ENCODE data around the gene GAGE1.
"Not testable (repeated sequence)": the region's sequence is repeated elsewhere in the genome, so short reads cannot be mapped to it uniquely, and the experiment has no call there.

The GAGE1 gene, protein sequence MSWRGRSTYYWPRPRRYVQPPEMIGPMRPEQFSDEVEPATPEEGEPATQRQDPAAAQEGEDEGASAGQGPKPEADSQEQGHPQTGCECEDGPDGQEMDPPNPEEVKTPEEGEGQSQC

DNA sequence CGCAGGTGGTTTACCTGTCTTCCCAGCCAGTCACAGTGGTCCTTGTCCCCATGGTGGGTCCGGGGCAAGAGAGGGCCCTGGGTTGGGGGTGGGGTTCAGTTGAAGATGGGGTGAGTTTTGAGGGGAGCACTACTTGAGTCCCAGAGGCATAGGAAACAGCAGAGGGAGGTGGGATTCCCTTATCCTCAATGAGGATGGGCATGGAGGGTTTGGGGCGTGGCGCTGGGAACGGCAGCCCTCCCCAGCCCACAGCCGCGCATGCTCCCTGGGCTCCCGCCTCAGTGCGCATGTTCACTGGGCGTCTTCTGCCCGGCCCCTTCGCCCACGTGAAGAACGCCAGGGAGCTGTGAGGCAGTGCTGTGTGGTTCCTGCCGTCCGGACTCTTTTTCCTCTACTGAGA lies at the start of gene GAGE1:
Gene GAGE1, plus strand, starts transcription at position 301 of the 400 bp plus-strand sequence. CDS start 1,155 bp downstream, outside the sequence.
- not testable (repeated sequence) for DNase-seq (ENCODE audit: low read depth in 4 of 4, low spot score in 1 of 4)

DNA sequence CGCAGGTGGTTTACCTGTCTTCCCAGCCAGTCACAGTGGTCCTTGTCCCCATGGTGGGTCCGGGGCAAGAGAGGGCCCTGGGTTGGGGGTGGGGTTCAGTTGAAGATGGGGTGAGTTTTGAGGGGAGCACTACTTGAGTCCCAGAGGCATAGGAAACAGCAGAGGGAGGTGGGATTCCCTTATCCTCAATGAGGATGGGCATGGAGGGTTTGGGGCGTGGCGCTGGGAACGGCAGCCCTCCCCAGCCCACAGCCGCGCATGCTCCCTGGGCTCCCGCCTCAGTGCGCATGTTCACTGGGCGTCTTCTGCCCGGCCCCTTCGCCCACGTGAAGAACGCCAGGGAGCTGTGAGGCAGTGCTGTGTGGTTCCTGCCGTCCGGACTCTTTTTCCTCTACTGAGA lies 47.8 kb upstream of the GAGE1 start, which contains the start of gene GAGE12E:
Gene GAGE12E, plus strand, starts transcription at position 301 of the 400 bp plus-strand sequence. CDS start 1,155 bp downstream, outside the sequence.
- not testable (repeated sequence) for DNase-seq (ENCODE audit: low read depth in 4 of 4, low spot score in 1 of 4)

DNA sequence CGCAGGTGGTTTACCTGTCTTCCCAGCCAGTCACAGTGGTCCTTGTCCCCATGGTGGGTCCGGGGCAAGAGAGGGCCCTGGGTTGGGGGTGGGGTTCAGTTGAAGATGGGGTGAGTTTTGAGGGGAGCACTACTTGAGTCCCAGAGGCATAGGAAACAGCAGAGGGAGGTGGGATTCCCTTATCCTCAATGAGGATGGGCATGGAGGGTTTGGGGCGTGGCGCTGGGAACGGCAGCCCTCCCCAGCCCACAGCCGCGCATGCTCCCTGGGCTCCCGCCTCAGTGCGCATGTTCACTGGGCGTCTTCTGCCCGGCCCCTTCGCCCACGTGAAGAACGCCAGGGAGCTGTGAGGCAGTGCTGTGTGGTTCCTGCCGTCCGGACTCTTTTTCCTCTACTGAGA lies 38.3 kb upstream of the GAGE1 start, which contains the start of gene GAGE12F:
Gene GAGE12F, plus strand, starts transcription at position 301 of the 400 bp plus-strand sequence. CDS start 1,155 bp downstream, outside the sequence.
- not testable (repeated sequence) for DNase-seq (ENCODE audit: low read depth in 4 of 4, low spot score in 1 of 4)

DNA sequence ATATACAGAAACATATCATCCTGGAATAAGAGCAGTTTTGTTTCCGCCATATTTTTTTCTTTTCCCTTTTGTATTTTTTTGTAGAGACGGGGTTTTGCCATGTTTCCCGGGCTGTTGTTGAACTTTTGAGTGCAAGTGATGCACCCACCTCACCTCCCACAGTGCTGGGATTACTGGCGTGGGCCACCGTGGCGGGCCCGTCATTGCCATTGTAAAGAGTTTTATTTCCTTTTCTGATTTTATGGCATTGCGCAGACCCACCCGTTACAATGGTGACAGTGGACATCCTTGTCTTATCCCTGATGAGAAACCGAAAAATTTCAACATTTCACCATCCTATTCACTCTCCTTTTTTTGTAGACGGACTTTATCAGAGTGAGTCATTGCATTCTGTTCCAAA lies 30.1 kb upstream of the GAGE1 start:
- not testable (repeated sequence) for DNase-seq (ENCODE audit: low read depth in 4 of 4, low spot score in 1 of 4)

DNA sequence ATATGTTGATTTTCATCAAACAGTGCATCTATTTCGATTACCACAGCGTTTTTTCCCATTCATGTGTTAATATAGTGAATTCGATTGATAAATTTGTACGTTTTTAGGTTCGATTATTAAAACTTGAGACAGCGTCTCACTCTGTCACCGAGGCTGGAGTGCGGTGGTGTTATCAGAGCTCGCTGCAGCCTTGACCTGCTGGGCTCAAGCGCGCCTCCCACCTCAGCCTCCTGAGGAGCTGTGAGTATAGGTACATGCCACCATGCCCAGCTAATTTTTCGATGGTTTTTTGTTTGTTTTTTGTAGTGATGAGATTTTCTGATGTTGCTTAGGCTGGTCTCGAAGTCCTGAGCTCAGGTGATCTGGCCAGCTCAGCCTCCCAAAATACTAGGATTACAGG lies 29.7 kb upstream of the GAGE1 start:
- DNase-seq (ENCODE audit: low read depth in 4 of 4, low spot score in 1 of 4), result not testable (repeated sequence)

DNA sequence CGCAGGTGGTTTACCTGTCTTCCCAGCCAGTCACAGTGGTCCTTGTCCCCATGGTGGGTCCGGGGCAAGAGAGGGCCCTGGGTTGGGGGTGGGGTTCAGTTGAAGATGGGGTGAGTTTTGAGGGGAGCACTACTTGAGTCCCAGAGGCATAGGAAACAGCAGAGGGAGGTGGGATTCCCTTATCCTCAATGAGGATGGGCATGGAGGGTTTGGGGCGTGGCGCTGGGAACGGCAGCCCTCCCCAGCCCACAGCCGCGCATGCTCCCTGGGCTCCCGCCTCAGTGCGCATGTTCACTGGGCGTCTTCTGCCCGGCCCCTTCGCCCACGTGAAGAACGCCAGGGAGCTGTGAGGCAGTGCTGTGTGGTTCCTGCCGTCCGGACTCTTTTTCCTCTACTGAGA lies 28.7 kb upstream of the GAGE1 start, which contains the start of gene GAGE12G:
Gene GAGE12G, plus strand, starts transcription at position 301 of the 400 bp plus-strand sequence. CDS start 1,155 bp downstream, outside the sequence.
- DNase-seq (ENCODE audit: low read depth in 4 of 4, low spot score in 1 of 4), result not testable (repeated sequence)

DNA sequence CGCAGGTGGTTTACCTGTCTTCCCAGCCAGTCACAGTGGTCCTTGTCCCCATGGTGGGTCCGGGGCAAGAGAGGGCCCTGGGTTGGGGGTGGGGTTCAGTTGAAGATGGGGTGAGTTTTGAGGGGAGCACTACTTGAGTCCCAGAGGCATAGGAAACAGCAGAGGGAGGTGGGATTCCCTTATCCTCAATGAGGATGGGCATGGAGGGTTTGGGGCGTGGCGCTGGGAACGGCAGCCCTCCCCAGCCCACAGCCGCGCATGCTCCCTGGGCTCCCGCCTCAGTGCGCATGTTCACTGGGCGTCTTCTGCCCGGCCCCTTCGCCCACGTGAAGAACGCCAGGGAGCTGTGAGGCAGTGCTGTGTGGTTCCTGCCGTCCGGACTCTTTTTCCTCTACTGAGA lies 19.2 kb upstream of the GAGE1 start, which contains the start of gene GAGE12H:
Gene GAGE12H, plus strand, starts transcription at position 301 of the 400 bp plus-strand sequence. CDS start 1,155 bp downstream, outside the sequence.
- not testable (repeated sequence) for DNase-seq (ENCODE audit: low read depth in 4 of 4, low spot score in 1 of 4)

DNA sequence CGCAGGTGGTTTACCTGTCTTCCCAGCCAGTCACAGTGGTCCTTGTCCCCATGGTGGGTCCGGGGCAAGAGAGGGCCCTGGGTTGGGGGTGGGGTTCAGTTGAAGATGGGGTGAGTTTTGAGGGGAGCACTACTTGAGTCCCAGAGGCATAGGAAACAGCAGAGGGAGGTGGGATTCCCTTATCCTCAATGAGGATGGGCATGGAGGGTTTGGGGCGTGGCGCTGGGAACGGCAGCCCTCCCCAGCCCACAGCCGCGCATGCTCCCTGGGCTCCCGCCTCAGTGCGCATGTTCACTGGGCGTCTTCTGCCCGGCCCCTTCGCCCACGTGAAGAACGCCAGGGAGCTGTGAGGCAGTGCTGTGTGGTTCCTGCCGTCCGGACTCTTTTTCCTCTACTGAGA lies 9.6 kb upstream of the GAGE1 start, which contains the start of gene GAGE2A:
Gene GAGE2A, plus strand, starts transcription at position 301 of the 400 bp plus-strand sequence. CDS start 1,155 bp downstream, outside the sequence.
- not testable (repeated sequence) for DNase-seq (ENCODE audit: low read depth in 4 of 4, low spot score in 1 of 4)

DNA sequence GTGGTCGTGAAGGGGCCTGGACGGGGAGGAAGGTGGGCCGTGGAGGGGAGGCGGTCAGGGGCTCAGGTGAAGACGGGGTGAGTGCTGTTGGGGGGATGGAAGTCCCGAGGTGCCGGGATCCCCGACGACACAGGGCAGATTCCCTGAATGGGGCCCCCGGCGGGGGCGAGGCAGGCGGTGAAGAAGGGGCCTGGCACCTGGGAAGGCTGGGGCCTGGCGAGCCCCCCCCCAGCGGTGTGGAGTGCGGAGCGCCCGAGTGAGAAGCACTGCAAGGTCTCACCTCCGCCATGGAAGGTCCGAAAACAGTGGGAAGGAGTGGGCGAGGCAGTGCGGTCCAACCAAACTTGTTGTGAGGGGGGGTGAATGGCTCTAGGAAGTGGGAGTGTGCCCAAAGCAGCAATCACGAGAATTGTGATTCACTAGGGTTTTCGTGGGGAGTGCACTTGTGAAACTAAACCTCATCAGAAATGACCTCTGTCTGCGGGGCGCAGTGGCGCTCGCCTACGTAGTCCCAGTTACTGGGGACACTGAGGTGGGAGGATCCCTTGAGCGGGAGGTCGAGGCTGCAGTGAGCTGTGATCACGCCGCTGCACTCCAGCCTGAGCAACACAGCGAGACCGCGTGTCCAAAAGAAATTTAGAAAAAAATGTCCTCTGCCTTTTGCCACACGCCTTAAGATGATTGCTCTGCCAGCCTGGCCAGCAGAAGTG lies 8.9 kb upstream of the GAGE1 start:
- not testable (repeated sequence) for DNase-seq (ENCODE audit: low read depth in 4 of 4, low spot score in 1 of 4)

DNA sequence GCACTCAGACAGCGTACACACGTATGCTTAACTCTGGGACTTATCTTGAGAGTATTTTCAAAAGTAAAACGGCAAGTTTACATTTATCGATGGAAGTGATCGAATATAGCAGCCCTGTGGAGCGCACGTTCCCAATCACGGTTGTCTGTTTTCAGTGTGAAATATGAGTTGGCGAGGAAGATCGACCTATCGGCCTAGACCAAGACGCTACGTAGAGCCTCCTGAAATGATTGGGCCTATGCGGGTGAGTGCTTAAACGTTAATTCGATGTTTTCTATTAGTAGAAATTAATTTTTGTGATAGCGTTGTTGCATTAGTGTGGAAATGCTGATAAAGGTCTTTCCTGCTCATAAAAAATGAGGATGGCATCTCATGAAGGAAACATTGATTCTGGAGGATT lies 8.3 kb upstream of the GAGE1 start:
- DNase-seq (ENCODE audit: low read depth in 4 of 4, low spot score in 1 of 4), result not testable (repeated sequence)

DNA sequence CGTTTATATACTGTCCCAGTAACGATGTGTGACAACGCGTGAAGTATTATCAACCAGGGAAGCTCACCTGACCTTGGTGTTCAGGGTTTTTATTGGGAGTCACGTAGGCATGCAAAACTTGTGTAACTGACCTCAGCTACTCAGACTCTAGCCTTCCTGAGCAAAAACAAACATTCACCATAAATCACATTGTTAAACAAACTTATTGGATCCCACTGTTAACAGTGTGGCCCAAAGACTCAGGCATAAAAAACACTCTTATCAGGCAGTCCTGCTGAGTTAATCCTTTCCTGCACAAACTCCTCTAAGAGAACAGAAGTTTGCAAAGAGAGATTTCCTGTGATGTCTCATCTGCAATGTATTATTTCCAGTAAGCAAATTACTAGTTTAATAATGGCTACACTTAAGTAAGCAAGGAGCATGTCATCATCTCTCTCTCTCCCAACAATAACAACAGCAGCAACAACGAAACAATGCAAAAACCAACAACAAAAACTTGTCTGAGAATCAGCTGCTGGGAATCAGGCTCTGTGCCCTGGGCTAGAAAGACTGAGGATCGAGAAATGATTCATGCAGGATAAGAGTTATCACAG lies 12.0 kb downstream of the GAGE1 start:
- DNase-seq (ENCODE audit: low read depth in 4 of 4, low spot score in 1 of 4), result no peak

DNA sequence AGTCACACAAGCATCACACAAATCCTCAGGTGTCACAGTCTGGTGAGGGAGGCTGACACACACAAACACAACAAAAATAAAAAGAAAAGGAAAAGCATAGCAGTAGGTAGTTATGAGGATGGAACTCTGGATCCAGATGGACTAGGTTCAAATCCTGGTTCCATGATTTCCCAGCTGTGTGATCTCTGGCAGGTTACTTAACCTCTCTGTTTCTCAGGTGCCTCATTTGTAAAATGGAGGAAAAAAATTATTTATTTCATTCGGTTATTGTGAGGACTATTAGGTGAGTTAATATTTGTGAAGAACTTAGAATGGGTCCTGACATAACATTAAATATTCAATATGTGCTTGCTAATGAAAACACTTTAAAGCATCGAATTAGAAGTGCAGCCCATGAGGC lies 19.8 kb downstream of the GAGE1 start:
- no peak for DNase-seq (ENCODE audit: low read depth in 4 of 4, low spot score in 1 of 4)

DNA sequence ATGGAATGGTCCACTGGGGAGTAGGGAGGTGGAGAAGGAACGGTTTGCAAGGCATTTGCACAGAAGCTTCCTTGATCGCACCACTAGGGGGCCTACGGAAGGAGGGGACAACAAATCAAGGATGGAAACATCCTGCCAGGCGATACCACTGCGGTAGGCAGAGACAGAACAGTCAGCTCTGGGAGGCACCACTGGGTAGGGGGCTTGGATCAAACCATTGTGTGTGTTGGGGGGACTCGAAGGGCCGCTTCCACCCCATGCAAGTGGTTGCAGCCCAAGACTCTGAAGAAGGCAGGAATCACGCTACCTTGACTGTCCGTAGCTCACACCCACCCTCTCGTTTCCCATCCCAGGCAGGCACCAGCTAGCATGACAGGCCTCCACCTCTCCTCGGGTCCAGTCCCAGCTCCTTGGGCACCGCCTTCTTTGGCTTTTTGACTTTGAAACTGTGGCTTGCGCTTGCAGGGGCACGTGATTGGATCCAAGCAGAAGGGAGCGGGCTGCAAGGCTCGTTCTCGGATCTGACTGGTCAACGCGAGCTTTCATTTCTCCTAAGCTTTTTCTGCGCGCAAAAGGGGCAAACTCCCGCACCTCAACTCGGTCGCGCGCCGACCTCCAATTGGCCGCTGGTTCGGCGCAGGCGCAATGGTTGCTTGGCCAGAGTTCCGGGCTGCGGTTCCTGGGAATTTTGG lies 28.4 kb downstream of the GAGE1 start:
- peak in 2 of 4 experiments; percentile 2 to 7 for DNase-seq (ENCODE audit: low read depth in 4 of 4, low spot score in 1 of 4)

DNA sequence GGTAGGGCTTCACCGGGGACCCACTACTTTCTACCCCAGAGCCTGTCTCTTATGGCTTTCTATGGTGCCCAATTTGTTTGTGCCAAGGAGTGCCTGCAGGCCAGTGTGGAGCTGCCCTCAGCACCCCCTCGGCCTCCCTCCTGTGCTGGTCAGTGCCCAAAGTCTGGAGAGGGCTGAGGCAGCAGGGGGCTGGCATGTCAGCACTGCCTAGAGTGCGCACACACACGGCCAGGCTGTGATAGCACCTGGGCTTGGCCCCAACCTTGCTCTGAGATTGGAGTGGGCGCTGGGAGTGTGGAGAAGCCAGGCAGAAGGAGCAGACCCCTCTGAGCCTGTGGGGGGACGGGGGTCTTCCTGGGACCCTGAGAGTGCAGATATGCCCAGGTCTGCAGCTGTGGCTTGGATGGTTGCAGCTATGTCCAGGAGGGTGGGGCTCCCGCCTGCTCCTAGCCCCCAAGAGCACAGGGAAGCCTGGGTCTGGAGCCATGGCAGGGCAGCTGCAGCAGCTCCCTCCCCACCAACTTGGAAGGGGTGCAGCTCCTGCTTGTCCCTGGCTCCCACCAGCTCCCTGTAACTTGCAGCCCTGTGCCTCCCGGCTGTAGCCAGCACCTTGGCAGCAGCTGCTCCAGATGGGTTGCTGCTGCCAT lies 46.3 kb downstream of the GAGE1 start:
- DNase-seq (ENCODE audit: low read depth in 4 of 4, low spot score in 1 of 4), result no peak

DNA sequence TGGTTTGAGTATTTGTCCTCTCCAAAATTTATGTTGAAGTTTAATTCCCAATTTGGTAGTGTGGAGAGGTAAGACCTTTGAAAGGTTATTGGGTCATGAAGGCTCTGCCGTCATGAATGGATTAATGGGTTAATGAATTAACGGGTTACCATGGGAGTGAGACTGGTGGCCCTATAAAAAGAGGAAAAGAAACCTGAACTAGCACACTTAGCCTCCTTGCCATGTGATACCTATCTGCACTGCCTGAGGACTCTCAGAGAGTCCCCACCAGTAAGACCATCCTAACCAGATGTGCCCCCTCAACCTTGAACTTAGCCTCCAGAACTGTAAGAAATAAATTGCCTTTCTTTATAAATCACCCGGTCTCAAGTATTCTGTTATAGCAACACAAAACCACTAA lies 57.7 kb downstream of the GAGE1 start:
- no peak for DNase-seq (ENCODE audit: low read depth in 4 of 4, low spot score in 1 of 4)

Data from stimulated activated CD4-positive, alpha-beta T cell treated with anti-CD3 and anti-CD28 coated beads, Interleukin-1b, Interleukin-23, amount 100 ng/mL, for 24 hours (primary cell).